ENCODE results near the gene SIX2.

Gene SIX2

GRCh38 chr2:45000921-45001868 is 8.1 kb downstream of the SIX2 start:
- DNase-seq (ENCODE audit: low spot score), result no peak
- CTCF ChIA-PET, result no interaction called here
- TF ChIP-seq CTCF (conservative IDR thresholded peaks at IDR 0.05; ENCODE audit: low read depth), result no peak
- no peak overlapping the region for H3K27ac ChIP-seq
- POLR2A ChIA-PET (ENCODE audit: low non-redundant PET), result no interaction called here

GRCh38 chr2:45000341-45000901 is 8.8 kb downstream of the SIX2 start:
- ChIA-PET CTCF (no interaction called here), POLR2A (ENCODE audit: low non-redundant PET) (no interaction called here)
- H3K27ac ChIP-seq, result no peak overlapping the region
- TF ChIP-seq CTCF (conservative IDR thresholded peaks at IDR 0.05; ENCODE audit: low read depth), result no peak
- no peak for DNase-seq (ENCODE audit: low spot score)

GRCh38 chr2:44999540-44999939 is 9.7 kb downstream of the SIX2 start:
- CTCF ChIA-PET, result interaction anchor here (0.7 to 1.4 kb wide), 2 partner anchors 18 to 955 kb away, joined by 3 to 4 read pairs; no protein-coding TSS in a partner anchor
- no peak for TF ChIP-seq CTCF (conservative IDR thresholded peaks at IDR 0.05; ENCODE audit: low read depth)
- POLR2A ChIA-PET (ENCODE audit: low non-redundant PET), result no interaction called here
- DNase-seq (ENCODE audit: low spot score), result no peak
- no peak overlapping the region for H3K27ac ChIP-seq

GRCh38 chr2:44997963-44998362 is 11.3 kb downstream of the SIX2 start:
- no peak for TF ChIP-seq CTCF (conservative IDR thresholded peaks at IDR 0.05; ENCODE audit: low read depth)
- H3K27ac ChIP-seq, result no peak overlapping the region
- ChIA-PET CTCF (interaction anchor here (1.4 kb wide), 1 partner anchor 16 kb away, joined by 4 read pairs; no protein-coding TSS in a partner anchor), POLR2A (ENCODE audit: low non-redundant PET) (no interaction called here)
- no peak for DNase-seq (ENCODE audit: low spot score)

GRCh38 chr2:44996356-44996755 is 12.9 kb downstream of the SIX2 start:
- no peak for TF ChIP-seq CTCF (conservative IDR thresholded peaks at IDR 0.05; ENCODE audit: low read depth)
- DNase-seq (ENCODE audit: low spot score), result no peak
- no peak overlapping the region for H3K27ac ChIP-seq
- POLR2A ChIA-PET (ENCODE audit: low non-redundant PET), result no interaction called here
- CTCF ChIA-PET, result interaction anchor here (0.6 to 1.5 kb wide), 3 partner anchors 15 to 517 kb away, joined by 4 to 6 read pairs (median 4); no protein-coding TSS in a partner anchor

GRCh38 chr2:44994377-44994776 is 14.9 kb downstream of the SIX2 start:
- DNase-seq (ENCODE audit: low spot score), result no peak
- POLR2A ChIA-PET (ENCODE audit: low non-redundant PET), result no interaction called here
- TF ChIP-seq CTCF (conservative IDR thresholded peaks at IDR 0.05; ENCODE audit: low read depth), result no peak
- H3K27ac ChIP-seq, result no peak overlapping the region
- CTCF ChIA-PET, result no interaction called here

Measured in RWPE1 (cell line).